DMS 273 treated with DMSO at 0.1 percent for 48 hours (cell line): ENCODE data around the gene KDM4B.

ENCODE experiments used
- DNase-seq: peaks from one replicate; lab custom pipeline; 2025; lab: John Stamatoyannopoulos, UW

KDM4B gene

GRCh38 chr19:5032101-5032967, 63.4 kb downstream of the KDM4B start:
- no peak for DNase-seq

- DNase-seq = no peak
These were observed 66.3 kb downstream of the KDM4B start for GRCh38 chr19:5035105-5035761.

GRCh38 chr19:5035793-5036697, 67.1 kb downstream of the KDM4B start:
- DNase-seq = peak; percentile 93

GRCh38 chr19:5036698-5037563, 68.0 kb downstream of the KDM4B start:
- DNase-seq = no peak

GRCh38 chr19:5037936-5038335, 69.0 kb downstream of the KDM4B start:
- no peak for DNase-seq

- no peak for DNase-seq
These were observed 69.8 kb downstream of the KDM4B start for GRCh38 chr19:5038631-5039271.

GRCh38 chr19:5039642-5040543, 71.0 kb downstream of the KDM4B start:
- DNase-seq = no peak

GRCh38 chr19:5040544-5041167, 71.7 kb downstream of the KDM4B start:
- DNase-seq = no peak

- DNase-seq = no peak
These were observed 72.4 kb downstream of the KDM4B start for GRCh38 chr19:5041168-5041912.

GRCh38 chr19:5041913-5042187, 72.9 kb downstream of the KDM4B start:
- DNase-seq = no peak

- DNase-seq = no peak
These were observed 73.6 kb downstream of the KDM4B start for GRCh38 chr19:5042556-5042955.

GRCh38 chr19:5045029-5045428, 76.1 kb downstream of the KDM4B start:
- DNase-seq = no peak

GRCh38 chr19:5045956-5046338, 77.0 kb downstream of the KDM4B start:
- no peak for DNase-seq

GRCh38 chr19:5046339-5047039, 77.6 kb downstream of the KDM4B start:
- DNase-seq = peak; percentile 38

- DNase-seq = no peak
These were observed 78.5 kb downstream of the KDM4B start for GRCh38 chr19:5047251-5047935.

- DNase-seq = peak; percentile 16
These were observed 79.3 kb downstream of the KDM4B start for GRCh38 chr19:5048091-5048726.
